Parathyroid adenoma (tissue), 2 donors: ENCODE data around the gene ARSG.

ENCODE experiments used
- H2AFZ ChIP-seq: fragments of 300-600 bp; sonication (generic); one replicate; pipeline ENCODE4 v1.7.0; 2017; ENCODE audit warnings: antibody characterized with exemption, mild to moderate bottlenecking
- H3K27ac ChIP-seq: fragments of 300-600 bp; sonication (generic); one replicate; pipeline ENCODE4 v1.7.0; 2017
- H3K27me3 ChIP-seq: fragments of 300-600 bp; sonication (generic); one replicate; pipeline ENCODE4 v1.7.0; 2017; ENCODE audit warnings: low read length; ENCODE audit not compliant: control insufficient read depth, insufficient read depth
- H3K36me3 ChIP-seq: fragments of 300-600 bp; sonication (generic); one replicate; pipeline ENCODE4 v1.7.0; 2017; ENCODE audit warnings: low read length; ENCODE audit not compliant: control insufficient read depth, insufficient read depth
- H3K4me1 ChIP-seq: fragments of 300-600 bp; sonication (generic); one replicate; pipeline ENCODE4 v1.7.0; 2017; ENCODE audit warnings: control low read depth
- H3K4me2 ChIP-seq: fragments of 300-600 bp; sonication (generic); one replicate; pipeline ENCODE4 v1.7.0; 2017; ENCODE audit warnings: low read length
- H3K4me3 ChIP-seq: fragments of 300-600 bp; sonication (generic); one replicate; pipeline ENCODE4 v1.7.0; 2017; ENCODE audit warnings: low read depth, low read length
- H3K79me2 ChIP-seq: fragments of 300-600 bp; sonication (generic); one replicate; pipeline ENCODE4 v1.7.0; 2017; ENCODE audit warnings: control low read depth
- H3K9ac ChIP-seq: fragments of 300-600 bp; sonication (generic); one replicate; pipeline ENCODE4 v1.7.0; 2017; ENCODE audit warnings: mild to moderate bottlenecking
- H3K9me3 ChIP-seq: fragments of 300-600 bp; sonication (generic); one replicate; pipeline ENCODE4 v1.7.0; 2017; ENCODE audit warnings: low read length; ENCODE audit not compliant: control insufficient read depth
- CTCF ChIP-seq: fragments of 300-600 bp; sonication (generic); IDR thresholded peaks from one replicate; pipeline ENCODE4 v1.7.0; 2017; ENCODE audit warnings: antibody characterized with exemption, mild to moderate bottlenecking
- donor health status: primary hyperparathyroidism.

ARSG gene

GRCh38 chr17:68356520-68356919 lies 65.2 kb downstream of the ARSG start:
- Histone ChIP-seq H3K4me2 (no peak overlapping the region), H3K27me3 (no peaks in the 10 kb centered on the region), H3K79me2 (no peaks in the 10 kb centered on the region), H3K4me3 (no peak overlapping the region), H3K27ac (no peak overlapping the region), H3K9me3 (no peaks in the 10 kb centered on the region), H2AFZ (no peak overlapping the region), H3K36me3 (no peaks in the 10 kb centered on the region), H3K9ac (no peak overlapping the region), H3K4me1 (no peaks in the 10 kb centered on the region)
- no peak for TF ChIP-seq CTCF

- Histone ChIP-seq H3K4me3 (no peak overlapping the region), H3K9me3 (no peaks in the 10 kb centered on the region), H3K4me1 (no peaks in the 10 kb centered on the region), H3K4me2 (no peak overlapping the region), H3K27me3 (no peaks in the 10 kb centered on the region), H3K27ac (no peak overlapping the region), H3K36me3 (no peaks in the 10 kb centered on the region), H2AFZ (no peak overlapping the region), H3K79me2 (no peaks in the 10 kb centered on the region), H3K9ac (no peak overlapping the region)
- TF ChIP-seq CTCF, result no peak
These were observed 65.7 kb downstream of the ARSG start for GRCh38 chr17:68356949-68357455.

GRCh38 chr17:68357886-68358285 lies 66.6 kb downstream of the ARSG start:
- H3K9me3 ChIP-seq, result no peaks in the 10 kb centered on the region
- H3K4me3 ChIP-seq, result no peak overlapping the region
- no peaks in the 10 kb centered on the region for H3K36me3 ChIP-seq
- no peak overlapping the region for H2AFZ ChIP-seq
- no peaks in the 10 kb centered on the region for H3K27me3 ChIP-seq
- H3K79me2 ChIP-seq, result no peaks in the 10 kb centered on the region
- H3K9ac ChIP-seq, result no peak overlapping the region
- H3K27ac ChIP-seq, result no peak overlapping the region
- no peaks in the 10 kb centered on the region for H3K4me1 ChIP-seq
- no peak overlapping the region for H3K4me2 ChIP-seq
- TF ChIP-seq CTCF, result no peak

- Histone ChIP-seq H3K4me2 (no peak overlapping the region), H3K9me3 (no peaks in the 10 kb centered on the region), H3K9ac (no peak overlapping the region), H3K4me3 (no peak overlapping the region), H3K27me3 (no peaks in the 10 kb centered on the region), H3K79me2 (no peaks in the 10 kb centered on the region), H2AFZ (no peak overlapping the region), H3K4me1 (no peaks in the 10 kb centered on the region), H3K36me3 (no peaks in the 10 kb centered on the region), H3K27ac (no peak overlapping the region)
- no peak for TF ChIP-seq CTCF
These were observed 68.7 kb downstream of the ARSG start for GRCh38 chr17:68359791-68360535.

GRCh38 chr17:68365469-68365868 lies 74.2 kb downstream of the ARSG start:
- no peak overlapping the region for H3K4me3 ChIP-seq
- H3K9ac ChIP-seq, result no peak overlapping the region
- no peak overlapping the region for H3K4me2 ChIP-seq
- no peaks in the 10 kb centered on the region for H3K4me1 ChIP-seq
- no peak for TF ChIP-seq CTCF
- H3K27me3 ChIP-seq, result no peaks in the 10 kb centered on the region
- no peak overlapping the region for H3K27ac ChIP-seq
- no peak overlapping the region for H2AFZ ChIP-seq
- no peaks in the 10 kb centered on the region for H3K9me3 ChIP-seq
- no peaks in the 10 kb centered on the region for H3K36me3 ChIP-seq
- no peaks in the 10 kb centered on the region for H3K79me2 ChIP-seq
